Measurements from ENCODE around the gene ADAMTS19. TPM values are rescaled to one million over a fixed set of nuclear protein-coding genes. Genes with fewer than 3 reads are reported as not detected.

ADAMTS19 gene, protein sequence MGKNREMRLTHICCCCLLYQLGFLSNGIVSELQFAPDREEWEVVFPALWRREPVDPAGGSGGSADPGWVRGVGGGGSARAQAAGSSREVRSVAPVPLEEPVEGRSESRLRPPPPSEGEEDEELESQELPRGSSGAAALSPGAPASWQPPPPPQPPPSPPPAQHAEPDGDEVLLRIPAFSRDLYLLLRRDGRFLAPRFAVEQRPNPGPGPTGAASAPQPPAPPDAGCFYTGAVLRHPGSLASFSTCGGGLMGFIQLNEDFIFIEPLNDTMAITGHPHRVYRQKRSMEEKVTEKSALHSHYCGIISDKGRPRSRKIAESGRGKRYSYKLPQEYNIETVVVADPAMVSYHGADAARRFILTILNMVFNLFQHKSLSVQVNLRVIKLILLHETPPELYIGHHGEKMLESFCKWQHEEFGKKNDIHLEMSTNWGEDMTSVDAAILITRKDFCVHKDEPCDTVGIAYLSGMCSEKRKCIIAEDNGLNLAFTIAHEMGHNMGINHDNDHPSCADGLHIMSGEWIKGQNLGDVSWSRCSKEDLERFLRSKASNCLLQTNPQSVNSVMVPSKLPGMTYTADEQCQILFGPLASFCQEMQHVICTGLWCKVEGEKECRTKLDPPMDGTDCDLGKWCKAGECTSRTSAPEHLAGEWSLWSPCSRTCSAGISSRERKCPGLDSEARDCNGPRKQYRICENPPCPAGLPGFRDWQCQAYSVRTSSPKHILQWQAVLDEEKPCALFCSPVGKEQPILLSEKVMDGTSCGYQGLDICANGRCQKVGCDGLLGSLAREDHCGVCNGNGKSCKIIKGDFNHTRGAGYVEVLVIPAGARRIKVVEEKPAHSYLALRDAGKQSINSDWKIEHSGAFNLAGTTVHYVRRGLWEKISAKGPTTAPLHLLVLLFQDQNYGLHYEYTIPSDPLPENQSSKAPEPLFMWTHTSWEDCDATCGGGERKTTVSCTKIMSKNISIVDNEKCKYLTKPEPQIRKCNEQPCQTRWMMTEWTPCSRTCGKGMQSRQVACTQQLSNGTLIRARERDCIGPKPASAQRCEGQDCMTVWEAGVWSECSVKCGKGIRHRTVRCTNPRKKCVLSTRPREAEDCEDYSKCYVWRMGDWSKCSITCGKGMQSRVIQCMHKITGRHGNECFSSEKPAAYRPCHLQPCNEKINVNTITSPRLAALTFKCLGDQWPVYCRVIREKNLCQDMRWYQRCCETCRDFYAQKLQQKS
- 36.3 and 87.6 TPM in 2 replicates for total RNA-seq

DNA sequence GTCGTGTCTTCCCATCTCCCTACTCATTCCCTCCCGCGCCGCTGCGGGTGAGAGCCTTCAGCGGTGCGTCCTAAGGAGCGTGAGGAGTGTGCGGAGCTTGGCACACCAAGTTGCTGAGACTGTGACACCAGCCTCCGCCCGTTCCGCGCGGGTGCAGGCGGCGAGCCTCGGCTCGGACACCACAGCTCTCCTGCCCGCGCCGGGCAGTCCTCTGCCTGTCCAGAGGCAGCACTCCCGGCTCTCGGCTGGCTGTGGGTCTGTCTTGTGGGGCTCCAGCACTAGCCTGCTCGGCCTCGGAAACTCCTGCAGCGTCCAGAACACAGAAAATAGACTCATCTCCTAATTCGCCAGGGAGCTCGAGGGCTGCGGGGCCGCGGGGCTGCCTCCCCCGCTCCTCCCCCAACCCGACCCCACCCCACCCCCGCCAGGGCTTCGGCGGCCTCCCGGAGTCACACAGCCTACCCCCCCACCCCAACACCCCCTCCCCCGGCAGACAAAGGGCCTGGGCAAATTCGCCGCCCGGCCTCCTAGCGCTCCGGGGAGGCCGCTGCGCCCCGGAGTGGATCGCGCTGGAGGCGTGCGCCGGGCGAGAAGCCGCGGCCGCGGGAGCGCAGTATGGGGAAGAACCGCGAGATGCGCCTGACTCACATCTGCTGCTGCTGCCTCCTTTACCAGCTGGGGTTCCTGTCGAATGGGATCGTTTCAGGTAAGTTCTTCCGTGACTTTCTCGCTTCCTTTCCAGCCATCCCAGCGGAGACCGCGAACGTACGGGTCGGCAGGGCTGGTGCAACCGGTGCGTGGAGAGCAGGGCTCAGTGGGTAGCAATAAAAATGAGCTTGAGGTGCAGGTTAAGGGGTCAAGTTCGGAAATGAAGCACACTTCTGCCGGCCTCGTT, at the start of gene ADAMTS19:
Gene ADAMTS19, plus strand, starts transcription at position 522 of the 895 bp plus-strand sequence. Its CDS starts 94 bp downstream, at position 616.

DNA sequence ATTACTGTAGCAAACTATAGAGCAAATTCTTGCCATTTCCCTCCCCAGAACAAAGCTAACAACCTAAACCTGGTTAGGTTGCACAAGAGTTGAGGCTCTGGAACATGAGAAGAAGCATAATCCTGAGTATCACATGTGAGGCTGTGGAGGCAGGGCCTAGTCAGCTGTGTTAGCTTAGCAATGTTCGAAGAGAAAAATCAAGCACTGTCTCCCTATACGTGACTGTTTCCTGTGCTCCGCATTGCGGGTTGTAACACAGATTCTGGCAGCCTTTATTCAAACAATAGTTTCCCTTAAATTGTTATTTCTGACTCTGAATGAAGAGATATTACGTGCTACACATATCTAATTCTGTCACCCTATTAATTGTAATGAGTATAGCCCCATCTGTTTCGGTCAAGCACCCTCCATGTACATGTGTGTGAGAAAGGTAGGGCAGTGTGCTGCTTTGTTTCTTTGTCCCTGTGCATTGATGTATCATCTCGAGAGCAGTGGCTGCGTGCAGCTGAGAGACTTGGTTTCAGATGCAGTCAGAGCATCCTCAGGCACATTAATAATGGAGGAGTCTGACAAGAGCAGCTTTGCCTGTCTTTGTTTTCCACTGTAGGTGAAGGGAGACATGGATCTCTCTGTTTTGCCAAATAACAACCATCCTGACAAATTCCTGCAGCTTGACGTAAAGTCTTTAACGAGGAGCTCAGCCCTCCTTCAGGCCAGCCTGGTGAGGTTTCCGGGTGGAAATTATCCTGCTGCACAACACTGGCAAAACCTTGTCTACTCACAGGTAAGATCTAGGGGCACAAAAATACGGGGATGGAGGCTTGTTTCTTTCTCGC, 287.7 kb downstream of the ADAMTS19 start, which contains the start of gene MINAR2:
Gene MINAR2, plus strand, starts transcription at position 523 of the 836 bp plus-strand sequence. Its CDS starts 97 bp downstream, at position 620.

All from smooth muscle cell of bladder (primary cell).